GM23338 (cell line): ENCODE data around the gene ARID1B. TPM values are rescaled to one million over a fixed set of nuclear protein-coding genes. Genes with fewer than 3 reads are reported as not detected.

Experiments used
- ATAC-seq: fragments of 200-7000 bp; cut with Tn5 transposase; 3 replicates; pipeline ENCODE4 v1.9.1; 2020
- DNase-seq: peaks from one replicate; pipeline ENCODE4 v3.0.0-alpha.2; 2015; ENCODE audit warnings: low spot score
- H2AFZ ChIP-seq: fragments of 200-600 bp; sonication (generic); 2 replicates; pipeline ENCODE4 v1.8.0; 2016; ENCODE audit warnings: antibody characterized with exemption, mild to moderate bottlenecking, moderate library complexity
- H3F3A ChIP-seq: fragments of 200-600 bp; sonication (generic); replicated peaks from 2 replicates; pipeline ENCODE4 v1.8.0; 2017; ENCODE audit warnings: antibody characterized with exemption, mixed run types, low read depth
- H3K27ac ChIP-seq: fragments of 200-600 bp; sonication (generic); 2 replicates; pipeline ENCODE4 v1.6.1; 2016; ENCODE audit warnings: low read depth
- H3K27me3 ChIP-seq: fragments of 200-600 bp; sonication (generic); 2 replicates; pipeline ENCODE4 v1.8.0; 2016; ENCODE audit warnings: mild to moderate bottlenecking, mixed run types, moderate library complexity; ENCODE audit not compliant: insufficient read depth
- H3K36me3 ChIP-seq: fragments of 200-600 bp; sonication (generic); 2 replicates; pipeline ENCODE4 v1.8.0; 2016; ENCODE audit warnings: mild to moderate bottlenecking; ENCODE audit not compliant: insufficient read depth
- H3K4me1 ChIP-seq: fragments of 200-600 bp; sonication (generic); 2 replicates; pipeline ENCODE4 v1.8.0; 2016; ENCODE audit warnings: mild to moderate bottlenecking, moderate library complexity; ENCODE audit not compliant: insufficient read depth
- H3K4me2 ChIP-seq: fragments of 200-600 bp; sonication (generic); 2 replicates; pipeline ENCODE4 v1.7.1; 2017; ENCODE audit warnings: mixed run types
- H3K4me3 ChIP-seq: fragments of 200-600 bp; sonication (generic); 2 replicates; pipeline ENCODE4 v1.6.1; 2016; ENCODE audit warnings: mixed run types
- H3K79me2 ChIP-seq: fragments of 200-600 bp; sonication (generic); replicated peaks from 2 replicates; pipeline ENCODE4 v1.8.0; 2017; ENCODE audit warnings: mild to moderate bottlenecking; ENCODE audit not compliant: insufficient read depth
- H3K9me2 ChIP-seq: fragments of 200-600 bp; sonication (generic); 2 replicates; pipeline ENCODE4 v1.8.0; 2017; ENCODE audit not compliant: insufficient read depth
- H4K20me1 ChIP-seq: fragments of 200-600 bp; sonication (generic); replicated peaks from 2 replicates; pipeline ENCODE4 v1.8.0; 2017; ENCODE audit warnings: mild to moderate bottlenecking; ENCODE audit not compliant: insufficient read depth
- H3K27ac Mint-ChIP-seq: 2 replicates; pipeline ENCODE4 v1.8.0; 2020; ENCODE audit warnings: inconsistent platforms, mild to moderate bottlenecking, moderate library complexity, mixed read lengths
- H3K27me3 Mint-ChIP-seq: 3 replicates; pipeline ENCODE4 v1.8.0; 2022; ENCODE audit warnings: low read depth, mild to moderate bottlenecking, moderate library complexity, mixed read lengths, inconsistent platforms; ENCODE audit not compliant: insufficient read depth, poor library complexity
- H3K36me3 Mint-ChIP-seq: 3 replicates; pipeline ENCODE4 v1.8.0; 2021; ENCODE audit warnings: low read depth, mild to moderate bottlenecking, inconsistent platforms, moderate library complexity, mixed read lengths
- H3K4me1 Mint-ChIP-seq: 3 replicates; pipeline ENCODE4 v1.8.0; 2020; ENCODE audit warnings: mild to moderate bottlenecking, inconsistent platforms, mixed read lengths
- H3K4me3 Mint-ChIP-seq: 3 replicates; pipeline ENCODE4 v1.8.0; 2021; ENCODE audit warnings: moderate library complexity, mild to moderate bottlenecking, inconsistent platforms, mixed read lengths
- H3K9me3 Mint-ChIP-seq: 3 replicates; pipeline ENCODE4 v1.8.0; 2020; ENCODE audit warnings: moderate library complexity, mild to moderate bottlenecking, inconsistent platforms, mixed read lengths
- CREB1 ChIP-seq: fragments of 250-450 bp; sonication (Bioruptor Pico); IDR thresholded peaks from 2 replicates; pipeline ENCODE4 v1.5.0; 2020; ENCODE audit warnings: low read depth, mild to moderate bottlenecking, moderate library complexity
- CTCF ChIP-seq, 2 experiments: fragments of 200-600 bp in 1 of 2; sonication (generic) in 1 of 2; conservative IDR thresholded peaks; 2 replicates each; pipeline versions ENCODE4 v1.5.1 to v1.6.1; 2016 to 2017; ENCODE audit warnings: antibody characterized with exemption in 2 of 2, low read depth in 2 of 2, mild to moderate bottlenecking in 2 of 2, moderate library complexity in 1 of 2
- ETS1 ChIP-seq: IDR thresholded peaks from 2 replicates; pipeline ENCODE4 v1.6.1; 2016; ENCODE audit warnings: antibody characterized with exemption
- EZH2phosphoT487 ChIP-seq: fragments of 200-600 bp; sonication (generic); IDR thresholded peaks from one replicate; pipeline ENCODE4 v1.8.1; 2018; ENCODE audit warnings: antibody characterized with exemption; ENCODE audit not compliant: unreplicated experiment
- NANOG ChIP-seq: IDR thresholded peaks from 2 replicates; pipeline ENCODE4 v1.6.1; 2016; ENCODE audit warnings: antibody characterized with exemption, borderline replicate concordance
- POLR2AphosphoS5 ChIP-seq: IDR thresholded peaks from 2 replicates; pipeline ENCODE4 v1.6.1; 2016; ENCODE audit warnings: antibody characterized with exemption, low read depth
- STAT1 ChIP-seq: IDR thresholded peaks from one replicate; pipeline ENCODE4 v1.6.1; 2016; ENCODE audit warnings: antibody characterized with exemption; ENCODE audit not compliant: unreplicated experiment
- ZNF331 ChIP-seq: fragments of 250-450 bp; sonication (Bioruptor Pico); IDR thresholded peaks from 2 replicates; pipeline ENCODE4 v1.5.0; 2020; ENCODE audit warnings: low read depth, mild to moderate bottlenecking, moderate library complexity
- polyA plus RNA-seq: library from polyadenylated mRNA; unstranded; fragments of >200 nt; fragmentation: Nextera tagmentation; extraction: Ambion mirVana; gene quantifications from 2 replicates; pipeline ENCODE4 v1.2.1, GENCODE V29; 2016
- total RNA-seq: library from RNA; depleted of rRNA; stranded (reverse); fragments of >200 nt; shearing (Covaris generic); gene quantifications from 2 replicates; pipeline ENCODE4 v1.2.3, GENCODE V29; 2014
- TF ChIP-seq, protein P1 (sequence below): IDR thresholded peaks from one replicate; pipeline ENCODE4 v1.6.1; 2018; ENCODE audit warnings: antibody characterized with exemption; ENCODE audit not compliant: unreplicated experiment

The ARID1B gene
- total and polyA plus RNA-seq, 2 experiments from 2014 or later: 59.3 to 72.2 TPM

- H3K79me2 ChIP-seq: no peaks in the 10 kb centered on the region
- H3K4me1 ChIP-seq: no peaks in the 10 kb centered on the region
- H3K27ac Mint-ChIP-seq: no peak overlapping the region
- H3K27me3 Mint-ChIP-seq: peaks cover 6% of the 10 kb centered on the region
- ATAC-seq (no peak), DNase-seq (no peak)
- no peak for TF ChIP-seq STAT1
- H3K4me3 Mint-ChIP-seq: no peak overlapping the region
- peaks cover 19% of the 10 kb centered on the region for H3K4me1 Mint-ChIP-seq
- no peak overlapping the region for H3K27ac ChIP-seq
- no peaks in the 10 kb centered on the region for H3K36me3 ChIP-seq
- H3K4me3 ChIP-seq: no peak overlapping the region
- no peaks in the 10 kb centered on the region for H4K20me1 ChIP-seq
- peaks cover 2% of the 10 kb centered on the region; the same call in 1 of the 2 replicates for H3K9me2 ChIP-seq
- no peaks in the 10 kb centered on the region for H3K9me3 Mint-ChIP-seq
- H3K27me3 ChIP-seq: no peaks in the 10 kb centered on the region
- H3F3A ChIP-seq: no peaks in the 10 kb centered on the region
- H3K36me3 Mint-ChIP-seq: no peaks in the 10 kb centered on the region; the same call in 2 of the 3 replicates
- H3K4me2 ChIP-seq: no peak overlapping the region
- H2AFZ ChIP-seq: 0 out of 2 replicates have a peak overlapping the region, but pooled peaks have one; percentile 38
Observed at GRCh38 chr6:157218371-157219198, 441.4 kb downstream of the ARID1B start.

DNA sequence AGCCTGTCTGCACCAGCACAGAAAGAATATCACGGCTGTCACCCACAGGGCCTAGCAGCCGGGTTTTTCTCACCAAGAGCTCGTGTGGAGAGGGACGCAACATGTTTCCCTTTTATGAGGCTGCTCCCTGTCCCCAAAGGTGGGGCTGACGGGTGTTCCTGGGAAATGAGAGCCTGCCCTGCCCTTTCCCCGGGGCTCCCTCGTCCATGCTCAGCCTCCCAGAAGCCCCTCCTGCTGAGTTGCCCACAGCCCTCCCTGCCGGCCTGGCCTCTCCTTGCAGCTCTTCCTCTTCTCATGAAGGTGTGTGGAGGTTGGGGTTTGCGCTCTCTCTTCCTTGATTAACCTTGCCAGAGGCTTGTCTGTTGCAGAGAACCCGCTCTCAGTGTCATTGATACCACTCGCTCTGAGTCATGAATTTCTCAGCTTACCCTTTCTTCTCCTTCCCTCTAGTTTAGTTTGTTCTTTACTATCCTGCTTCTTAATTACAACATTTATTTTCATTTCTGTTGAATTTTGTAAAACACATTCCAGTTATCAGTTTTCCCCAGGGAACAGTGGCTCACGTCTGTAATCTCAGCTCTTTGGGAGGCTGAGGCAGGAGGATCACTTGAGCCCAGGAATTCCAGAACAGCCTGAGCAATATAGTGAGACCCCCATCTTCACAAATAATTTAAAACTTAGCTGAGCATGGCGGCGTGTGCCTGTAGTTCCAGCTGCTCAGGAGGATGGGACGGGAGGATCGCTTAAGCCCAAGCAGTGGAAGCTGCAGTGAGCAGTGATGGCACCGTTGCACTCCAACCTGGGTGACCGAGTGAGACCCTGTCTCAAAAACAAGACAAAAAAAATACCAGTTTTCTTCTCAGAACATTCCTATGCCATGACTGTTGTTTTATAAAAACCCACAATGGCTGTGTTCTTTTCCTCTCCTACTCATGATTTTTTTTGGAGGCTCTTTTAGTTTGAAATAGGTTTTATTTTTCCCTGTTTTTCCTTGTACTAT lies 442.3 kb downstream of the ARID1B start:
- Mint-ChIP-seq H3K27ac (no peak overlapping the region; the same call in 1 of the 2 replicates), H3K4me3 (no peak overlapping the region), H3K9me3 (no peaks in the 10 kb centered on the region), H3K36me3 (no peaks in the 10 kb centered on the region; the same call in 2 of the 3 replicates), H3K27me3 (peaks cover 6% of the 10 kb centered on the region), H3K4me1 (peaks cover 19% of the 10 kb centered on the region)
- ATAC-seq (peak; percentile 50), DNase-seq (peak; percentile 39)
- H4K20me1 ChIP-seq: no peaks in the 10 kb centered on the region
- H3K9me2 ChIP-seq: peaks cover 2% of the 10 kb centered on the region; the same call in 1 of the 2 replicates
- no peaks in the 10 kb centered on the region for H3K4me1 ChIP-seq
- no peak overlapping the region for H3K4me2 ChIP-seq
- H3K79me2 ChIP-seq: no peaks in the 10 kb centered on the region
- H3K4me3 ChIP-seq: no peak overlapping the region
- H3K36me3 ChIP-seq: no peaks in the 10 kb centered on the region
- H3F3A ChIP-seq: no peaks in the 10 kb centered on the region
- no peaks in the 10 kb centered on the region for H3K27me3 ChIP-seq
- H3K27ac ChIP-seq: no peak overlapping the region
- H2AFZ ChIP-seq: peak overlapping the region; percentile 56; the same call in 1 of the 2 replicates
- TF ChIP-seq CTCF (conservative IDR thresholded peaks at IDR 0.05; ENCODE audit: low read depth in 2 of 2) (no peak), POLR2AphosphoS5 (no peak), CREB1 (no peak), NANOG (no peak), ETS1 (no peak), ZNF331 (no peak), EZH2phosphoT487 (no peak), STAT1 (no peak)
- TF ChIP-seq, protein P1, sequence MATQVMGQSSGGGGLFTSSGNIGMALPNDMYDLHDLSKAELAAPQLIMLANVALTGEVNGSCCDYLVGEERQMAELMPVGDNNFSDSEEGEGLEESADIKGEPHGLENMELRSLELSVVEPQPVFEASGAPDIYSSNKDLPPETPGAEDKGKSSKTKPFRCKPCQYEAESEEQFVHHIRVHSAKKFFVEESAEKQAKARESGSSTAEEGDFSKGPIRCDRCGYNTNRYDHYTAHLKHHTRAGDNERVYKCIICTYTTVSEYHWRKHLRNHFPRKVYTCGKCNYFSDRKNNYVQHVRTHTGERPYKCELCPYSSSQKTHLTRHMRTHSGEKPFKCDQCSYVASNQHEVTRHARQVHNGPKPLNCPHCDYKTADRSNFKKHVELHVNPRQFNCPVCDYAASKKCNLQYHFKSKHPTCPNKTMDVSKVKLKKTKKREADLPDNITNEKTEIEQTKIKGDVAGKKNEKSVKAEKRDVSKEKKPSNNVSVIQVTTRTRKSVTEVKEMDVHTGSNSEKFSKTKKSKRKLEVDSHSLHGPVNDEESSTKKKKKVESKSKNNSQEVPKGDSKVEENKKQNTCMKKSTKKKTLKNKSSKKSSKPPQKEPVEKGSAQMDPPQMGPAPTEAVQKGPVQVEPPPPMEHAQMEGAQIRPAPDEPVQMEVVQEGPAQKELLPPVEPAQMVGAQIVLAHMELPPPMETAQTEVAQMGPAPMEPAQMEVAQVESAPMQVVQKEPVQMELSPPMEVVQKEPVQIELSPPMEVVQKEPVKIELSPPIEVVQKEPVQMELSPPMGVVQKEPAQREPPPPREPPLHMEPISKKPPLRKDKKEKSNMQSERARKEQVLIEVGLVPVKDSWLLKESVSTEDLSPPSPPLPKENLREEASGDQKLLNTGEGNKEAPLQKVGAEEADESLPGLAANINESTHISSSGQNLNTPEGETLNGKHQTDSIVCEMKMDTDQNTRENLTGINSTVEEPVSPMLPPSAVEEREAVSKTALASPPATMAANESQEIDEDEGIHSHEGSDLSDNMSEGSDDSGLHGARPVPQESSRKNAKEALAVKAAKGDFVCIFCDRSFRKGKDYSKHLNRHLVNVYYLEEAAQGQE: no peak
